CD4-positive, alpha-beta T cell treated with Interleukin-2 at 100 ng/mL for 4 hours (primary cell): ENCODE data around the gene HDAC9.
A peak's percentile ranks its signal among the peaks of the same experiment; 100 is the strongest.

ENCODE experiments used
- DNase-seq: peaks from one replicate; pipeline ENCODE4 v3.0.0-alpha.2; 2020; ENCODE audit warnings: low spot score

Gene HDAC9

GRCh38 chr7:18659746-18660145 lies 164.2 kb downstream of the HDAC9 start:
- no peak for DNase-seq

- no peak for DNase-seq
These were observed 167.8 kb downstream of the HDAC9 start for GRCh38 chr7:18663321-18663720.

- DNase-seq: peak; percentile 62
These were observed 170.7 kb downstream of the HDAC9 start for GRCh38 chr7:18666107-18666728.

GRCh38 chr7:18667466-18667865 lies 171.9 kb downstream of the HDAC9 start:
- DNase-seq: no peak

GRCh38 chr7:18671176-18671575 lies 175.6 kb downstream of the HDAC9 start:
- no peak for DNase-seq

GRCh38 chr7:18675579-18675978 lies 180.0 kb downstream of the HDAC9 start:
- DNase-seq: no peak

GRCh38 chr7:18679261-18679660 lies 183.7 kb downstream of the HDAC9 start:
- no peak for DNase-seq

- DNase-seq: no peak
These were observed 185.0 kb downstream of the HDAC9 start for GRCh38 chr7:18680576-18680975.

- DNase-seq: no peak
These were observed 189.4 kb downstream of the HDAC9 start for GRCh38 chr7:18684916-18685315.

GRCh38 chr7:18685971-18686370 lies 190.4 kb downstream of the HDAC9 start:
- no peak for DNase-seq

- no peak for DNase-seq
These were observed 194.0 kb downstream of the HDAC9 start for GRCh38 chr7:18689551-18689950.

- DNase-seq: no peak
These were observed 197.9 kb downstream of the HDAC9 start for GRCh38 chr7:18693406-18693805.

- no peak for DNase-seq
These were observed 198.3 kb downstream of the HDAC9 start for GRCh38 chr7:18693816-18694215.

- DNase-seq: no peak
These were observed 198.9 kb downstream of the HDAC9 start for GRCh38 chr7:18694484-18694883.

GRCh38 chr7:18694911-18695310 lies 199.4 kb downstream of the HDAC9 start:
- no peak for DNase-seq

- no peak for DNase-seq
These were observed 202.7 kb downstream of the HDAC9 start for GRCh38 chr7:18698258-18698734.

GRCh38 chr7:18700147-18700546 lies 204.6 kb downstream of the HDAC9 start:
- no peak for DNase-seq

- DNase-seq: no peak
These were observed 206.7 kb downstream of the HDAC9 start for GRCh38 chr7:18702071-18702829.

GRCh38 chr7:18703685-18704084 lies 208.1 kb downstream of the HDAC9 start:
- no peak for DNase-seq

- no peak for DNase-seq
These were observed 211.1 kb downstream of the HDAC9 start for GRCh38 chr7:18706670-18707069.

- DNase-seq: no peak
These were observed 212.7 kb downstream of the HDAC9 start for GRCh38 chr7:18708204-18708603.

- DNase-seq: no peak
These were observed 220.4 kb downstream of the HDAC9 start for GRCh38 chr7:18715988-18716387.

- DNase-seq: no peak
These were observed 225.9 kb downstream of the HDAC9 start for GRCh38 chr7:18721429-18721828.

- no peak for DNase-seq
These were observed 228.8 kb downstream of the HDAC9 start for GRCh38 chr7:18724318-18724717.
